ENCODE results near the gene SCAF4.

Gene SCAF4

DNA sequence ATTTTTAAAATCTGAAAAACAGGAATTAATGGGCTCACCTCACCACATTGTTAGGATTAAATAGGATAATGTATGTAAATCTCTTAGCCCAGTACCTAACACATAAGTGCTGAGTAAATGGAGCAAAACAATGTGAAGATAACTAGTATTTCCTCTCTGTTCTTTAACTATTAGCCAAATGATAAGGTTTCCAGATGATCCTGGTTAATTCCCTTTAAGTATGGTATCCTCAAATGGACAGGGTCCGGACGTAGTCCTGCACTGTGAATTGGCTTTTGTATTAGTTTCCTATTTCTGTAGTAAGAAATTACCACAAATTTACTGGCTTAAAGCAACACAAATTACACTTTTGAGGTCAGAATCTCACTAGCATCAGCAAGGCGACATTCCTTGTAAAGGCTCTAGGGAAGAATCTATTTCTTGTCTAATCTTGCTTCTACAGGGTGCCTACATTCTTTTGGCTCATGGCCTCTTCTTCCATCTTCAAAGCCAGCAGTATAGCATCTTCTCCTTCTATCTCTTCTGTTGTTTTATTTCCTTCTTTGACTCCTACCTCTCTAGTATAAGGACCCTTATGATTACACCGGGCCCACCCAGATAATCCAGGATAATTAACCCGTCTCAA lies 17.1 kb downstream of the SCAF4 start:
- DNase-seq (ENCODE audit: low read depth, low spot score) = no peak
- H3K27ac ChIP-seq = peak overlapping the region; percentile 3

DNA sequence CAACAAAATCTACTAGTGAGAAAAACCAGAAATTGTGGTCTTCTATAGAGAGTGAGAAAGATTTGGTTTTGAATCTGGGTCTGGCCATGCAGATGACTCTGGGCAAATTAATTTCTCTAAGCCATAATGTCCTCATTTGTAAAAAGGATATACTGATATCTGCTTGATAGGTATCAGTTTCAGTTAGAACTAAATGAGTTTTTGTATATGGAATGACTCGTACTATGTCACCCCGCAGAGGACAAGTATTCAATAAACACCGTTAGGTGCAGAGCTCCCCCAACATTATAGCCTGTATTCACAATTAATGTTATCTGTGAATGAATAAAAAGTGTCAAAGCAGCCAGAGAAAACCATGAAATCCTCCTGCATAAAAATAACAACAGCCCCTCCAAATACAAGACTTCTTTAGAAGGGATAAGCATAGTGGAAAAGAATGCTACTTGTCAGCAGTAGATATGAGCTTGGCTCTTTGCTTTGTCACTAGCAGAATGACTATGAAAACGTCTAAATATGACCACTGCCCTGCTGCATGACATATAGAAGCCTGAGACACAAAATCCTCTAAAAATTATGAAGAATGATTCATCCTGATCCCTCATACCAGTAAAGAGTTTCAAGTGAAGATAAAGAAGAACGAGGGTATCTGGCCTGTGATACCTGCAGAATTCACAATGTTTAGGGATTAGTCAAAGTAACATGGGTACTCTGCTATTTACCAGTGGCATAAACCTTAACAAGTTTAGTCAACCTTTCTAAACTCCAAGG lies 17.8 kb downstream of the SCAF4 start:
- H3K27ac ChIP-seq = peak overlapping the region; percentile 3
- no peak for DNase-seq (ENCODE audit: low read depth, low spot score)

DNA sequence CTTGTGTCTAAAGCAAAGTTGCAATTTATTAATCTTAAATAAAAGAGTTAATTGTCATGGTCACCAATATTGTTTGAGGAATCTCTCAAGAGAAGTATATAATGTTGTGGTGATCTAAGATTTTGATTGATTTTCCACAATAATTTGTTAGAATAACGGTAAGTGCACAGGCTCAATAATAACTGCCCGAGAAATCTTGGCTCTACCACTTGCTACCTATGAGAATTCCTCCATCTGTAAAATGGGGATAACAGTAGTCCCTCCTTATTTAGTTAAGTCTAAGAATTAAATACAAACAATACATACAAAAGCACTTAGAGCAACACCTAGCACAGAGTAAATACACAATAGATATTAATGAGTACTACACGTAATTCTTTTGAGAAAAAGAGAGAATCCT lies 18.8 kb downstream of the SCAF4 start:
- no peak for DNase-seq (ENCODE audit: low read depth, low spot score)
- no peak overlapping the region for H3K27ac ChIP-seq

DNA sequence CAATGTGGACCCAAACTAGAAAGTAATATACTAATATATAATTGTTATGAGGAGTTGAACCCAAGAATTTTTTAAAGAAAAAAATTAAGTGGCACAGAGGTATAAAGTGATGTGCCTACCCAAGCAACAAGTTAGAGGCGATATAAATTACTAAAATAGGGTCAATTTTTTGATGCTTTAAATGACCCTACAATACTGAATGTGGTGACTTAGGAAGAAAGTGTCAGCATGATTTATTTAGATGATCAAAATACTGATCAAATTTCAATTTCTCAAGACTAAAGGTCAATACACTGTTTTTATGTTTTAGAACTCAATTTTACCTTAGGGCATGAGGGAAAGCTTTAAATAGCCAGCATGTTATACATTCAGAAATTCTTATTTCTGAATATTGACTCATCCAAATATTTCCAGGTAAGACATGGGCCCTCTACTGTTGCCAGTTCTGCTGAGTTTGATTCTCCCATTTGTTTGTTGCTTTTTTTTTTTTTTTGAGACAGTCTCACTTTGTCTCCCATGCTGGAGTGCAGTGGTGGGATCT lies 20.1 kb downstream of the SCAF4 start:
- H3K27ac ChIP-seq = no peak overlapping the region
- no peak for DNase-seq (ENCODE audit: low read depth, low spot score)

DNA sequence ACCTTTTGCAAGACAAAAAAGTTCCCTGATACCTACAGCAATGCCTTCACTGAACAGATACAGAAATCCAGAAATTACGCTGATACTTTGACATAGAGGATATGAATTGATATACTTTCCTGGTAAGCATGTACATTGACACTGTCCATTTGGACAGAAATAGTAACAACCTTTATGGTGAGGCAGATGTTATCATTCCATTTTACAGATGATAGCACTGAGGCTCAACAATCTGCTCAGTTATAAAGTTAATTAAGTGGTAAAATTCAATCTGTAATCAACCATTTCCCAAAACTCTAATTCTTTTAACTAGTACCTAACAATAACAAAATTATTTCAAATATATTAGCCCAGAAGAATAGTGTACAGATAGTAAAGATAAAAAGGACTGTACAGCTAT lies 20.6 kb downstream of the SCAF4 start:
- no peak overlapping the region for H3K27ac ChIP-seq
- no peak for DNase-seq (ENCODE audit: low read depth, low spot score)

DNA sequence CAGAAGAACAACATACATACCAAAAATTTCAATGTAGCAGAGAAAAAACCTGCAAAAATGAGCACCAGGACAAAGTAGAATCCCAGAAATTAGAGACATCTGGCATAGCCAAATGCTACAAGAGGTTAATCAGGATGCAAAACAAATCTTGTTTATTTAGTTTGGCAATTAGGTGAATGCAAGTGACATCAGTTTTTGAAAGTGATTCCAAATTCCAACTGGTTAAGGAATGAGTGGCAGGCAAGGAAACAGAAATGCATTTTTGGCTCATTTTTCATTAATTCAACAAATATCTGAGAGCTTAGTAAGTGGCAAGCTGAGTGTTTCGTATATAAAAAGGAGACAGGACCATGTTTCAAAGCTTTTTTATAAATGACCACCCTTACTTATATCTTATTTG lies 21.3 kb downstream of the SCAF4 start:
- no peak overlapping the region for H3K27ac ChIP-seq
- DNase-seq (ENCODE audit: low read depth, low spot score) = no peak

DNA sequence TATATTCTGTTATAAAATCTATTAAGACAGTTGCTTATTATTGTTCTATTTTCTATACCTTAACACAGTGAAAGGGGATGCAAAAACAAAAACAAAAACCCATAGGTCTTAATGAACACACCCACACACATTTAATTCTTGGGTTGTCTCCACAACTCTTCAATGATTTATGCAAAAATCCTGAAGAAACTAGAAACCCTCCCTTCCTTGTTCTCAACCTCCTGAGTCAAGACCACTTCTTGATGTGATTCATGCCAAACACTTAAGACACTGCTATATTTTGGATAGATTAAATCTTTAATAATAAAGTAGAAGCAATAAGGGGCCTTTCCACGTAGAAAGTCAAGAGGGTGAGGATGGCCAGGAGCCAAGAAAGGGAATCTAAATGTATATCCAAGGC lies 23.4 kb downstream of the SCAF4 start:
- no peak overlapping the region for H3K27ac ChIP-seq
- no peak for DNase-seq (ENCODE audit: low read depth, low spot score)

DNA sequence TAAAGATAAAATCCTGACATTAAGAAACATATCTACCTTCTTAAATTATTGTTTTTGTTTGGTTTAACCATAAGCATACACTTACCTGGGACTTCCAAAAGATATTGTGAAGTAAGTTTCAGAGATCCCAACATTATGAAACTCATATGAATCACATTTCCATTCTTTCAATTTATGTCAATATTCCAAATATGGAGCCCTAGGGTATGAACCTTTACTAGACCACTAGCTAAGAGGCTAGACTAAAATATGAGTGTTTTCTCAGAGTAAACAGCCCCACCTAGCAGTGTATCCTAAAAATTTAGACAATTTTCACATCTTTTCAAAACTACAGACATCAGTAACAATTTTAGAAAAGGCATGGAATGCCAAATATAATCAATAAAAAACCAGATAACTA lies 24.4 kb downstream of the SCAF4 start:
- no peak overlapping the region for H3K27ac ChIP-seq
- no peak for DNase-seq (ENCODE audit: low read depth, low spot score)

DNA sequence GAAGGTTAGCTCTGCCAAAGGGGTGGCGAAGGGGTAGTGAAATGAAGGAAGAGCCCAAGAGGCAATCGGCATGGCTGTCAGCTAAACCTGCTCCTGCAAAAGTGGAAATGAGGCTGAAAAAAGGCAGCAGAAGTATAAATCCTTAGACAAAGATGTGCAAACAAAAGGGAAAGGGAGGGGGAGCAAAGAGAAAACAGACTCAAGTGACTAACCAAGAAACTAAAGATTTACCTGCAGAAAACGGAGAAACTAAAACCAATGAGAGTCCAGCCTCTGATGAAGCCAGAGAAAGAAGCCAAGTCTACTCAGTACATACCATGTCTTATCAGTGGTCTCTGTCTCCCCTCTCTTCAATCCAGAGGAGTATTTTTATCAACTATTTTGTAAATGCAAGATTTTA lies 25.4 kb downstream of the SCAF4 start:
- DNase-seq (ENCODE audit: low read depth, low spot score) = no peak
- H3K27ac ChIP-seq = no peak overlapping the region

DNA sequence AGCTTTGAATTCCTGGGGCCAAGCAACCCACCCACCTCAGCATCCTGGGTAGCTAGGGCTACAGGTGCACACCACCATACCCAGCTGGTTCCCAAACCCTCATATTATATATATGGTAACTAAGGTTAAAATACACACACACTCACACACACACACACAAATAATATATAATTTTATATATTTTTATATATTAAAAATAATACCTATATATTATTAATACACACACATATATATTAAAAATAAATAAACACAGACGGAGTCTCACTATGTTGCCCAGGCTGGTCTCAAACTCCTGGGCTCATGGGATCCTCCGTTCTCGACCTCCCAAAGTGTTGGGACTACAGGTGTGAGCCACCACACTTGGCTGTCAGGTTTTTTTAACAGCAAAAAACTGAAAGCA lies 31.9 kb downstream of the SCAF4 start:
- H3K27ac ChIP-seq = no peak overlapping the region
- no peak for DNase-seq (ENCODE audit: low read depth, low spot score)

DNA sequence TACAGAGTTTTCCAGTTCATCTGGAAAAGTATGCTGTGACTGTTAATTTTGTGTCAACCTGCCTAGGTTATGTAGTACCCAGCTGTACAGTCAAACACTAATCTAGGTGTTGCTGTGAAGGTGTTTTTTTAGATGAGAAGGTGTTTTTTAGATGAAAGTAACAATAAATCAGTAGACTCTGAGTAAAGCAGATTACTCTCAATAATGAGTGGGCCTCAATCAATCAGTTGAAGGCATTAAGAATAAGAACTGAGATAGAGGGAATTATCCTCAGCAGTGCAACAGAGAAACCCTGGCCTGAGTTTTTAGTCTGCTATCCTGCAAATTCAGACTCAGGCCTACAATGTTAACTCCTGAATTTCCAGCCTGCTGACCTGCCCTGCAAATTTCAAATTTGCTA lies 33.5 kb downstream of the SCAF4 start:
- no peak for DNase-seq (ENCODE audit: low read depth, low spot score)
- H3K27ac ChIP-seq = no peak overlapping the region

DNA sequence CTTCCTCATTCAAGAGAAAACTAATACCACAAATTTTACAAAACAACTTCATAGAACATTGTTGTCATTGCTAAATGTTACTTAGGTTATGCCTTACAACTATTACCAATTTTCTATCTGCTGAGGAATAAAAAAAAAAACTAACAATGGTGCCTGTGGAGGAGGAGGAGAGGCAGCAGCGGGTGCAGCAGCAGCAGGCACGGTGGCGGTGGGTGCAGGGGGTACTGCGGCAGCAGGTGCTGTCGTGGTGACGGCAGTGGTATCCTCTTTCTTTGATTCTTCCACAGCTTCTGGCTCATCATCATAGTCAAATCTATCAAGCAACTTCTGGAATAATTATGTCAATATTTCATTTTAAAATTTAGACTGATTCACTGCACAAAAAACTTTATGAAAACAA lies 35.5 kb downstream of the SCAF4 start:
- DNase-seq (ENCODE audit: low read depth, low spot score) = no peak
- H3K27ac ChIP-seq = no peak overlapping the region

DNA sequence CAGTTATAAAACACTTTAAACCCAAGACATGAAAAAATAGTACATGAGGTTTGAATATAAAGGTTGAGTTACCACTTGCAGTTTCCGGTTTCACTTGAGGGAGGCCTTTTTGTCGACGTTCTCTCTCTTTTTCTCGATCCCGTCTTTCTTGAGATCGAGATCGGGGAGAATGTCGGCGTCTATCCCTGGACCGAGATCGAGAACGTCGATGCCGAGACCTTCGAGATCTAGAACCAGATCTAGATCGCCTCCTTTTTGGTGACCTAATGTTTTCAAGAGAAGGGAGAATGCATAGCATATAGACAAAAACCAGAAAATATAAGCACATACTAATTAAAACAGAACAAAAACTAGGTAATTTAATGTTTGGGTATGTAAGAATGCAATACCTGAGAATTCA lies 38.7 kb downstream of the SCAF4 start:
- H3K27ac ChIP-seq = no peak overlapping the region
- no peak for DNase-seq (ENCODE audit: low read depth, low spot score)

DNA sequence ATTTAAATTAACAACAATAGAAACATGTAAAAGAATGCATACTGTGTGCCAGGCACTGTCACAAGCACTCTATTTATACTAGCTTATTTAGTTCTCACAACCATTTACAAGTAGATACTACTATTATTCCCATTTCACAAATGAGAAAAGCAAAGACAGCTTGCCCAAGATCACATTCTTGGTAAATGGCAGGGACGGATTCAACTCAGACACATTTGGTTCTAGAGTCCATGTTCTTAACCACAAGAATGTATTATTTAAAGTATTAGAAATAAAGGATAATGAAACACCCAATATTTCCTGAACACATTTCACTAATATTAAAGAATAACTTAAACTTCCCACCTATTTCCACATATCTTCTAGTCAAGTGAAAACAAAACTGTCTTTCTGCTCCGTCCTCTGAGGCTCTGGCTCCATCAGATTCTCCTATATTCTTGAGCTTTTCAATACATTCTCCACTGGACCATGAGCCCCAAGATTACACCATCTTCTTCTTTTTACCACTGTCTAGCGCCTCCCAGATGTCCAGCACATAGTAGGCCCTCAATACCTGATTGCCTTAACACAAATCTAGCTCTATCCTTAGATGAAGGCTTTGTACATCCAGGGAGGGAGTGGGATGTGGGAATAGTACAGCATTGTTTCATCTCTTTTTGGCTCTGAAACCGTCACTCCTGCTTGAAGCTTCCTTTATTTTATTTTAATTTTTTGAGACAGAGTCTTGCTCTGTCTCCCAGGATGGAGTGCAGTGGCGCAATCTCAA lies 43.1 kb downstream of the SCAF4 start:
- H3K27ac ChIP-seq = no peak overlapping the region
- DNase-seq (ENCODE audit: low read depth, low spot score) = no peak

DNA sequence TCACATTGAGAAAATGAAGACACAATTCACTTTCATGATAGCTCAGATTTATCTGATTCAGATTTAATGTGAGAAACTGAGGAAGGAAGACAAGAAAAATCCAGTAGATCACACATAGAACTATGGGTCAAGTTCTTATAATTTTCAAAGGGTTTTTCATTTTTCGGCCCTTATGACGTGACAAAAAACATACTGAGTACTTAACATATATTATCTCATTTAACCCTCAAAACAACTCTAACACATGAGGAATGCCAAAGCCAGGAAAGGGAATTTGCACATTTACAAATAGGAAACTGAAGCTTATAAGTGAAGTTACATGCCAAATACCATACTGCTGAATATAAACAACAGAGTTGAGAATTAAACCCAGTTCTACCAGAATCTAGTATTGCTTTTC lies 44.8 kb downstream of the SCAF4 start:
- DNase-seq (ENCODE audit: low read depth, low spot score) = no peak
- H3K27ac ChIP-seq = no peak overlapping the region

DNA sequence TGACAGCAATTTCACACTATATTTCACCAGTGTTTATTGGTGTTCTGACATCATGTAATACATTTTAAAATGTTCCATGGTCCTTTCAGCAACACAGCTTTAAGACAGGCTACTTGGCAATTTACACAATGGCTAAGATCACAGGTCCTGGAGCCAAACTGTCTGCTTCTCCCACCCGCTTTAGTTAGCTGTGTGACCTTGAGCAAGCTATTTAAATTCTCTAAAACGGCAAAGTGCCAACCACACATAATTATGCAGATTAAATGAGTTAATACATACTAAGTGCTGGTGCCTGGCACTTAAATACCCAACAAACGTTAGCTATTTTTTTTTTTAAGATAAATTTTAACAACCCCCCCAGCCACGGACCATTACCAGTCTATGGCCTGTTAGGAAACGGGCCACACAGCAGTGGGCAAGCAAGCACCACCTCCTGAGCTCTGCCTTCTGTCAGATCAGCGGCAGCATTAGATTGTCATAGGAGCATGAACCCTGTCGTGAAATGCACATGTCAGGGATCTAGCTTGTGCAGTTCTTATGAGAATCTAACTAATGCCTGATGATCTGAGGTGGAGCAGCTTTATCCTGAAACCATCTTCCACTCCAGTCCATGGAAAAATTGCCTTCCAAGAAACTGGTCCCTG lies 45.5 kb downstream of the SCAF4 start:
- DNase-seq (ENCODE audit: low read depth, low spot score) = no peak
- no peak overlapping the region for H3K27ac ChIP-seq

DNA sequence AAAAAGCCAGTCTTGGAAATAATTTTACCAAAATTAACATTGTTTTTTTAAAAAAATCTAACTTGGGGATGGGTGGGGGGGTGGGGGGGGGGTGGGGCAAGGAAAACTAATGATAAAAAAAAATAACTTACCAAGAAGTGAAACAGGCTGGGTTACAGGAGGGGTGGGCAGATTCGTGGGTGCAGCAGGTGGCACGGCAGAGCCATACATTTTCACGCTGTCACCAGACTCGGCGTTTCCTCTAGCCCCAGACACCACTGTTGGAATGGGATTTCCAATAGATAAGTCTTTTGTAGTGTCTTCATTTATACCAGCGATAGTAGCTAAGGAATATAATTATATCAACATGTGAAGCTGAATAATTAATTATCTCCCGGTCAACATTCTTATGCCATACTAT lies 47.0 kb downstream of the SCAF4 start:
- H3K27ac ChIP-seq = no peak overlapping the region
- DNase-seq (ENCODE audit: low read depth, low spot score) = no peak

DNA sequence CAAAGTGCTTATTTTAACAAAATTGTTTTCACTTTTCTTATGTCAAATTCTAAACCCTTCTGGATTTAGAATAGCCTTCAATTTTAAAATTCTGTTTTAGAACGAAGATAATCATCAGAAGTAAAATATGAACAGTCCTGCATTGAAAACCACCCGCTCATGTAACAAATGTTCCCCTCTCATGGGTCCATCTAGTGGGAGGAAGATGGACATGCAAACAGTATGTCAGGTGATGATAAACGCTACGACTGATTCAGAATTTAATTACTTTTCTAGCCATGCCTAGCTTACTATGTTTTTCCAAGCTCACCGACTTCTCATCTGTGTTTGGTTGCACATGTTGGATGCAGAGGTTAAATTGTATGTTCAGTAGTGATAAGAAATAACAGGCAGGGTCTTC lies 48.9 kb downstream of the SCAF4 start:
- H3K27ac ChIP-seq = no peak overlapping the region

DNA sequence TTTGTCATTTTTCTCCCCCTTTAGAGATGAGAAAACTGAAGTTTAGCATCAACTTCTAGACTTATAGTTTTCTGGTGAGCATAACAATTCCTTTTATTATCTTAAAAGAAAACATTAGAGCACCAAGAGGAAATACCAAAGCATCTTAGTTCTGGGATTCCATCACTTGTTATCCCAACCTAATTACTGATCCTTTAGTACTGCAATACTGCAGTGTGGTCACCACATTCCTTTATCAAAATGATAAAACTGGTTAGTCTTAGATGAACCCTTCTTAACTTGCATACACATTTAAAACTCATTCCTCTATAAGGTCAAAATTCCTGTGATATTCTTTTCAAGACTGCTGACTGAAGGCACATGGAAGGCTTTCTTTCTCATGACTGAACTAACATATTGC lies 49.3 kb downstream of the SCAF4 start:
- no peak overlapping the region for H3K27ac ChIP-seq
- DNase-seq (ENCODE audit: low read depth, low spot score) = no peak

More for the DNA sequence above, 48.9 kb downstream of the SCAF4 start:
- no peak for DNase-seq (ENCODE audit: low read depth, low spot score)

DNA sequence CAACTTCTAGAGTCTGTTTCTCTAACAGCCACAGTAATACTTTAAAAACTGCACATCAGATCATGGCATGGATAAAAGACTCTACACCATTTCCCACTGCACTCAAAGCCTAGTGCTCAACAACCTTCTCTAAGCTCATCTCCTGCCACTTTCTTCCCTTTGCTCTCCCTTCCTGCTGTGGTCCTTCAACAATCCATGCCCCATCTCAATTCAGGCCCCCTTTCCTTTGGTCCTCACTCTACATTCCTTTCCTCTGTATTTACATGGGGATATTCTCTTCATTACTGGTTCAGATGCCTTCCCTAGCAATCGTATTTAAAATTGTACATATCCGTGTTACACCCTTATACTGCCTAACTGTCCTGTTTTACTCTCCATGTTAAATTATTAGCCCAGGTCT lies 53.4 kb downstream of the SCAF4 start:
- no peak overlapping the region for H3K27ac ChIP-seq

DNA sequence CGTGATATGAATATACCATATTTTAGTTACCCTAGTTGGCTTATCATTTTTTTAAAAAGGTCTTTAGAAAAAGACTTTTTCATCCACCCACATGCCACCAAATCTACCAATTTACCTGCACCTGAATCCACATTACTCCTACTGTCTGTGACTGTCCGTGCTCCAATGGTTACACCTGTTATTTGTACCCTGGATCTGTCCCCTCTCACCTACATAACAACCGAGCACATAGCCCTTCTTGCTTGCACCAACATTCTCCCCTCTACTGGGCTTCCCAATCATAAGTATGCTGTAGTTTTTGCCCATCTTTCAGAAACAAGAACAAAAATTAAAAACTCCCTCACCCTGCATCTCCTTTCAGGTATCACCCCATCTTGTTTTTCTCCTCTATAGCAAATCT lies 54.9 kb downstream of the SCAF4 start:
- H3K27ac ChIP-seq = no peak overlapping the region
- no peak for DNase-seq (ENCODE audit: low read depth, low spot score)

More for the DNA sequence above, 53.4 kb downstream of the SCAF4 start:
- no peak for DNase-seq (ENCODE audit: low read depth, low spot score)
